ENCODE measurements around the gene SUPT20HL1.
"Not testable (repeated sequence)": the region's sequence is repeated elsewhere in the genome, so short reads cannot be mapped to it uniquely, and the experiment has no call there.

Gene SUPT20HL1

DNA sequence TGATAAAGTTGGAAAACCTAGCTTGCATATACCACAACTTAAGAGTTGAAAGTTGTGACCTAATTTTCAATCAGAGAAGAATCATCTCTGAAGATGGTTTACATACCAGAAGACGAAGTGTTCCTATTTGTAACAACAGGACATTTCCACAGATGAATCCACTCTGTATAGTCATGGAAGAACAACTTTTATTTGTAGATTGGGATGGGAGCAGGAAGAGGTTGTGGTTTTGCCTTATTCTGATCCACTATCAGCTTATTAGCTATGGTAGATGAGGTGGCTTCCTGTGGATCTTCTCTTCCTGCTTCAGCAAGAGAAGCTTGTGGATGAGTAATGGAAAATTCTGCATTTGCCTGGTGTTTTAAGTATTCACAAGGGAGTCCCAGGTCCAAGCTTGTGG lies 18.6 kb upstream of the SUPT20HL1 start:
- TF ChIP-seq, protein P1, sequence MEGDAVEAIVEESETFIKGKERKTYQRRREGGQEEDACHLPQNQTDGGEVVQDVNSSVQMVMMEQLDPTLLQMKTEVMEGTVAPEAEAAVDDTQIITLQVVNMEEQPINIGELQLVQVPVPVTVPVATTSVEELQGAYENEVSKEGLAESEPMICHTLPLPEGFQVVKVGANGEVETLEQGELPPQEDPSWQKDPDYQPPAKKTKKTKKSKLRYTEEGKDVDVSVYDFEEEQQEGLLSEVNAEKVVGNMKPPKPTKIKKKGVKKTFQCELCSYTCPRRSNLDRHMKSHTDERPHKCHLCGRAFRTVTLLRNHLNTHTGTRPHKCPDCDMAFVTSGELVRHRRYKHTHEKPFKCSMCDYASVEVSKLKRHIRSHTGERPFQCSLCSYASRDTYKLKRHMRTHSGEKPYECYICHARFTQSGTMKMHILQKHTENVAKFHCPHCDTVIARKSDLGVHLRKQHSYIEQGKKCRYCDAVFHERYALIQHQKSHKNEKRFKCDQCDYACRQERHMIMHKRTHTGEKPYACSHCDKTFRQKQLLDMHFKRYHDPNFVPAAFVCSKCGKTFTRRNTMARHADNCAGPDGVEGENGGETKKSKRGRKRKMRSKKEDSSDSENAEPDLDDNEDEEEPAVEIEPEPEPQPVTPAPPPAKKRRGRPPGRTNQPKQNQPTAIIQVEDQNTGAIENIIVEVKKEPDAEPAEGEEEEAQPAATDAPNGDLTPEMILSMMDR (conservative IDR thresholded peaks at IDR 0.05; ENCODE audit: low read depth, low read length), result no peak
- no peak for DNase-seq (ENCODE audit: low read depth)
- H3K4me3 ChIP-seq (ENCODE audit: low read length), result no peak overlapping the region

DNA sequence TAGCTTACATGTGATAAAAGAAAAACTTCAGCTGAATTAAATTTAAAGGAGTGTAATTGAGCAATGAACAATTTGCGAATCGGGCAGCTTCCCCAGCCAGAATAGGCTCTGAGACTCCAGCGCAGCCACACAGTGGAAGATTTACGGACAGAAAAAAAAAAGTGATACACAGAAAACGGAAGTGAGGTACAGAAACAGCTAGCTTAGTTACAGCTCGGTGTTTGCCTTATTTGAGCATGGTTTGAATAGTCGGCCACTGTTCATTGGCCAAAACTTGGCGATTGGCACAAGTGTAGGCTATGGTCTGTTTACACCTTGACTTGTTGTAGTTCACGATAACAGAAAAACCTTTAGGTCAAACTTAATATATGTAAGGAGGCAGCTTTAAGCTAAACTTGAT lies 16.7 kb upstream of the SUPT20HL1 start:
- no peak for DNase-seq (ENCODE audit: low read depth)
- TF ChIP-seq, protein P1 (conservative IDR thresholded peaks at IDR 0.05; ENCODE audit: low read depth, low read length), result no peak
- no peak overlapping the region for H3K4me3 ChIP-seq (ENCODE audit: low read length)

DNA sequence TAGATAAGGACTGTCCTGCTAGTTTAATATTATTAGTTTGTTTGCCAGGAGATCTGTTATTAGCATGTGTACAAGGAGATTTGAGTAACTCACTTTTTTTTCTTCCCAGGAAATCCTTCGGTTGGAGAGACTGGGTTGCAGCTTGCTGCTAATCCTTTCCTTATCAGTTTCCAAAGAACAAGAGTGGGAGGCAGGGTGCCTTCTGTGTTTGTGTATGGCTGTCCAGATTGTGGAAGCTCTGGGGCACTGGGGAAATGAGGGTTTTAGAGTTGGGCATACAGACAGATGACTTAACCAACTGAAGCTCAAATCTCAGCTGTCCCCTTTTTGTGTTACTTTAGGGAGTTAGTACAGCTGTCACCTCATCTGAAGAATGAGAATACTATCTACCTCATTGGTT lies 12.6 kb upstream of the SUPT20HL1 start:
- H3K4me3 ChIP-seq (ENCODE audit: low read length), result no peak overlapping the region
- peak; percentile 11 for DNase-seq (ENCODE audit: low read depth)
- TF ChIP-seq, protein P1 (conservative IDR thresholded peaks at IDR 0.05; ENCODE audit: low read depth, low read length), result no peak

DNA sequence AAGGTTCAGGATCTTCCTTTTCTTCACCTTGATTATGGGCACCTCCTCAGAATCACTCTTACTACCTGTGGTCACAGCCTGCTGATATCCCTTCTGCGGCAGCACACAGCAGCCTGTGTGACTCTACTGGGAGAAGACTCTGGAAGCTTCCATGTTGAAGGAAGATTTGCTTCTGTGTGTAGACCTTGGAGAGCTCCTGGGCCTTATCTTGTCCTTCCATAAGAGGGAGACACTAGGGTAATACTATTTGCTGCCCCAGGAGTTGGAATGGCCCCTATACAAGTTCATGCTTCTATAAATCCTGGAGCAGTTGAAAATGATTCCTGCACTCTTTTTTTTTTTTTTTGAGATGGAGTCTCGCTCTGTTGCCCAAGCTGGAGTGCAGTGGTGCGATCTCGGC lies 10.2 kb upstream of the SUPT20HL1 start:
- H3K4me3 ChIP-seq (ENCODE audit: low read length), result no peak overlapping the region
- TF ChIP-seq, protein P1 (conservative IDR thresholded peaks at IDR 0.05; ENCODE audit: low read depth, low read length), result no peak
- no peak for DNase-seq (ENCODE audit: low read depth)

DNA sequence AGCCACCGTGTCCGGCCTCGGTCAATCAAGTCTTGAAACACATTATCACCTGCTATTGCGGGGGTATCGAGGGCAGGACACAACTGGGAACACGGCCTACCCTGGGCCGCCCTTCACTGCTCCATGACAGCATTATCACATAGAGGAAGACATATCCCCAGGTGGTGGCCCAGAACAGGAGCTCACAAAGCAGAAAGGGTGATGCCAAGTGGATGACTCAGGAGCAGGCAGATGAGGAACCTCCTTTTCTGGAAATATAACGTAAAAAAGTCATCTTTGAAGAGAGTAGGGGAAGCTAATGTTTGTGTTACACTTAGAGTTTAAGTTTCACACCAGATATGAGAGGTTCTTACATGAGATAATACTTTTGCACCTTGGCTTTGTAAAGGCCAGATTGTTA lies 5.3 kb upstream of the SUPT20HL1 start:
- H3K4me3 ChIP-seq (ENCODE audit: low read length), result no peak overlapping the region
- DNase-seq (ENCODE audit: low read depth), result no peak
- TF ChIP-seq, protein P1 (conservative IDR thresholded peaks at IDR 0.05; ENCODE audit: low read depth, low read length), result no peak

DNA sequence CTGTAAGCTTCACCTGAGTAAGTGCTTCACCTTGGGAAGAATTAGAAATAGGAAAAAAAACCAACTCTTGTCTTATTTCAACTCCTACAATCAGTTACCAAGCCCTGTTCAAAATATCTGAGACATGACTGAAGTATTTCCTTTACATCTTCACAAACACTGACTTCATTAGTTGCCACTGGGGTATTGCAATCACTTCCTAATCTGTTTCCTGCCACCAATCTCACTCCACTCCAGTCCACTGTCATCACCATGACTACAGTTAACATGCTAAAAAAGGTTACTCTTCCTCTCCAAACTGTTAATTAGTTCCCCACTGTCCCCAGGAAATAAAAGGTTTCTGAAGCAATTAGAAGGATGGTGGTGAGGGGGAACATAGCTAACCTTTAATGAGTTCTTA lies 3.3 kb upstream of the SUPT20HL1 start:
- H3K4me3 ChIP-seq (ENCODE audit: low read length), result no peak overlapping the region
- DNase-seq (ENCODE audit: low read depth), result no peak
- TF ChIP-seq, protein P1 (conservative IDR thresholded peaks at IDR 0.05; ENCODE audit: low read depth, low read length), result no peak

DNA sequence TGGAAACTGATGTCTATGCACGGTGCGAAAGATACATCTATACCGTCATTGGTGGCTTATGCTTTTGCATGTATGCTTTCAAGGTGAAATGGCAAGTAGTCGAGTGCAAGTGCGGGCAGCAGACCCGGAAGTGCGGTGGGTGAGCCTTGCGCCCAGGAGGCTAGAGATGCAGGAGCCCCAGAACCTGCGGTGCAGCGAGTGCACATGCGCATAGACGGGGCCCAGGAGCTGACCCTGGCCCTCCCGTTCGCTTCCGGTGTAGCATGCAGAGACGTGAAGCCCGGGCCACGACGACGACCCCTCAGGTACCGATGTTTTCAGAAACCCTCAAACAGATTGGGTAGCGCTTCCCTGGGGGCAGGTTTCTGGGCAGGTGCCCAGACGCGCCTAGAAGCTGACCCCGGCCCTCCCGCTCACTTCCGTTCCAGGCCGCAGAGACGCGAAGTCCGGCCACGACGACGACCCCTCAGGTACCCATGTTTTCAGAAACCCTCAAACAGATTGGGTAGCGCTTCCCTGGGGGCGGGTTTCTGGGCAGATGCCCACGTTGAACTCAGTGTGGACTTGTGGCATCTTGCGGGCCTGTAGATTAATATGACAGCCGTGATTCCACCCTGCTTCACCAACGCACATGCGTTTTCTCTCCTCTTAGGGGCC lies 1.8 kb downstream of the SUPT20HL1 start:
- DNase-seq (ENCODE audit: low read depth); H3K4me3 ChIP-seq (ENCODE audit: low read length): not testable (repeated sequence)

DNA sequence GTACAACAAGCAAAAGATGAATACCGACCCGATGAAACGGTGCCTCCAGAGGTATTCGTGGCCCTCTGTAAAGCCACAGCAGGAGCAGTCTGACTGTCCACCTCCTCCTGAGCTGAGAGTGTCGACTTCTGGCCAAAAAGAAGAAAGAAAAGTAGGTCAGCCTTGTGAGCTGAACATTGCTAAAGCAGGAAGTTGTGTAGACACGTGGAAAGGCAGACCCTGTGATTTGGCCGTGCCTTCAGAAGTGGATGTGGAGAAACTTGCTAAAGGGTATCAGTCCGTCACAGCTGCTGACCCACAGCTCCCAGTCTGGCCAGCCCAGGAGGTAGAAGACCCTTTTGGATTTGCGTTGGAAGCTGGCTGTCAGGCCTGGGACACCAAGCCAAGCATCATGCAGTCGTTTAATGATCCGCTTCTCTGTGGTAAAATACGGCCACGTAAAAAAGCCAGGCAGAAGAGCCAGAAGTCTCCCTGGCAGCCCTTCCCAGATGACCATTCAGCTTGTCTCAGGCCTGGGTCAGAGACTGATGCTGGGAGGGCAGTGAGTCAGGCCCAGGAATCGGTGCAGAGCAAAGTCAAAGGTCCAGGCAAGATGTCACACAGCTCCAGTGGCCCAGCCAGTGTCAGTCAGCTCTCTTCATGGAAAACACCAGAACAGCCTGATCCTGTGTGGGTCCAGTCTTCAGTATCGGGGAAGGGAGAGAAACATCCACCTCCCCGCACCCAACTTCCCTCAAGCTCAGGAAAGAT lies 3.2 kb downstream of the SUPT20HL1 start:
- not testable (repeated sequence) for H3K4me3 ChIP-seq (ENCODE audit: low read length); DNase-seq (ENCODE audit: low read depth)
